ENCODE measurements around the gene NAV3. TPM values are rescaled to one million over a fixed set of nuclear protein-coding genes. Genes with fewer than 3 reads are reported as not detected.

NAV3 gene
- total and polyA plus RNA-seq, 11 donors: 1.1 to 18.0 (median 5.8) TPM

- ATAC-seq: no peak
- Histone ChIP-seq H3K4me1 (peaks cover 0 to 7% (median 0%) of the 10 kb centered on the region in 12 donors), H3K27me3 (no peaks in the 10 kb centered on the region), H3K27ac (no peak overlapping the region), H3K9me3 (peaks cover 0 to 2% (median 0%) of the 10 kb centered on the region in 12 donors), H3K36me3 (no peaks in the 10 kb centered on the region), H3K4me3 (no peak overlapping the region)
- no peak for DNase-seq
- intact Hi-C loops (cut with DNase I): loop anchor here in 2 of 10 donors (5.0 to 10.0 kb wide), 2 partner anchors 122 to 129 kb away; no protein-coding TSS in a partner anchor
- 90 to 96% (median 95%) methylated on average over 2 of the region's 2 CpGs for WGBS, 4 donors
- TF ChIP-seq POLR2A (IDR thresholded peaks at IDR 0.05) (no peak), CTCF (IDR thresholded peaks at IDR 0.05) (no peak)
Measured at GRCh38 chr12:77995436-77996167, 164.9 kb downstream of the NAV3 start.

- Histone ChIP-seq H3K4me1 (peaks cover 0 to 7% (median 0%) of the 10 kb centered on the region in 12 donors), H3K27ac (no peak overlapping the region), H3K36me3 (no peaks in the 10 kb centered on the region), H3K4me3 (no peak overlapping the region), H3K27me3 (no peaks in the 10 kb centered on the region), H3K9me3 (no peaks in the 10 kb centered on the region)
- WGBS, 4 donors: 75 to 93% (median 88%) methylated on average over 4 of the region's 4 CpGs
- no peak for TF ChIP-seq CTCF (IDR thresholded peaks at IDR 0.05)
- DNase-seq: no peak
- intact Hi-C loops (cut with DNase I): loop anchor here in 2 of 10 donors (5.0 to 10.0 kb wide), 2 partner anchors 121 to 128 kb away; no protein-coding TSS in a partner anchor
- no peak for ATAC-seq
Measured at GRCh38 chr12:77996670-77997069, 166.0 kb downstream of the NAV3 start.

GRCh38 chr12:77998236-77998786, 167.6 kb downstream of the NAV3 start:
- Histone ChIP-seq H3K36me3 (no peaks in the 10 kb centered on the region), H3K4me1 (peaks cover 0 to 7% (median 0%) of the 10 kb centered on the region in 12 donors), H3K27me3 (no peaks in the 10 kb centered on the region), H3K9me3 (no peaks in the 10 kb centered on the region), H3K27ac (no peak overlapping the region), H3K4me3 (no peak overlapping the region)
- no peak for DNase-seq
- ATAC-seq: no peak
- TF ChIP-seq CTCF (IDR thresholded peaks at IDR 0.05): no peak
- 61 to 74% (median 67%) methylated on average over 2 of the region's 2 CpGs for WGBS, 4 donors
- intact Hi-C loops (cut with DNase I): loop anchor here in 2 of 10 donors (5.0 to 10.0 kb wide), 2 partner anchors 119 to 126 kb away; no protein-coding TSS in a partner anchor

GRCh38 chr12:77999074-77999715, 168.5 kb downstream of the NAV3 start:
- ATAC-seq (no peak), DNase-seq (no peak)
- Histone ChIP-seq H3K4me1 (peaks cover 0 to 7% (median 0%) of the 10 kb centered on the region in 12 donors), H3K36me3 (no peaks in the 10 kb centered on the region), H3K9me3 (no peaks in the 10 kb centered on the region), H3K27me3 (no peaks in the 10 kb centered on the region), H3K27ac (no peak overlapping the region), H3K4me3 (no peak overlapping the region)
- intact Hi-C loops (cut with DNase I): loop anchor here in 2 of 10 donors (5.0 to 10.0 kb wide), 2 partner anchors 118 to 126 kb away; no protein-coding TSS in a partner anchor
- TF ChIP-seq POLR2A (IDR thresholded peaks at IDR 0.05) (no peak), CTCF (IDR thresholded peaks at IDR 0.05) (no peak)
- WGBS, 4 donors: 59 to 62% (median 60%) methylated on average over 4 of the region's 4 CpGs
